Measurements from ENCODE around the gene DRAP1. TPM values are rescaled to one million over a fixed set of nuclear protein-coding genes. Genes with fewer than 3 reads are reported as not detected.

The DRAP1 gene
- total RNA-seq, 1 experiment from 2014 or later = 105 TPM

- Histone ChIP-seq H4K8ac (replicated peaks; ENCODE audit: insufficient read length, low read depth, low read length) (no peak overlapping the region), H2BK12ac (ENCODE audit: insufficient read length, low read depth, low read length) (no peak overlapping the region), H3K18ac (ENCODE audit: insufficient read length, low read depth, low read length) (no peak overlapping the region), H4K5ac (ENCODE audit: insufficient read length, low read depth, low read length) (no peak overlapping the region), H3K27me3 (ENCODE audit: insufficient read depth, low read length) (no peaks in the 10 kb centered on the region), H2BK120ac (ENCODE audit: low read depth, low read length, poor library complexity, severe bottlenecking) (no peak overlapping the region), H3K56ac (ENCODE audit: insufficient read length, low read depth, low read length) (no peak overlapping the region), H3K4ac (ENCODE audit: low read depth, low read length) (no peak overlapping the region), H3K14ac (ENCODE audit: insufficient read depth, low read length) (no peak overlapping the region), H3K79me1 (ENCODE audit: insufficient read depth, low read depth, low read length, poor library complexity, severe bottlenecking) (no peaks in the 10 kb centered on the region), H3K23me2 (ENCODE audit: insufficient read length, low read depth, low read length, poor library complexity, severe bottlenecking) (no peaks in the 10 kb centered on the region), H4K20me1 (ENCODE audit: control insufficient read depth, insufficient read depth, insufficient read length) (no peaks in the 10 kb centered on the region), H3K4me1 (ENCODE audit: insufficient read depth, low read length) (no peaks in the 10 kb centered on the region), H2BK15ac (ENCODE audit: low read depth, low read length) (no peak overlapping the region), H3K9me3 (ENCODE audit: control insufficient read depth, low read depth, low read length) (no peaks in the 10 kb centered on the region), H2AFZ (ENCODE audit: low read length) (no peak overlapping the region), H4K91ac (ENCODE audit: insufficient read length, low read depth, low read length) (no peak overlapping the region), H3K27ac (ENCODE audit: insufficient read length, low read depth, low read length) (no peak overlapping the region), H3K79me2 (ENCODE audit: insufficient read depth, low read length) (no peaks in the 10 kb centered on the region), H2AK5ac (ENCODE audit: insufficient read length, low read length) (no peak overlapping the region), H3T11ph (ENCODE audit: low read length) (no peak overlapping the region), H2BK5ac (ENCODE audit: insufficient read length, low read length) (no peak overlapping the region), H3K4me2 (ENCODE audit: insufficient read depth, insufficient read length, low read length) (no peak overlapping the region), H2BK20ac (ENCODE audit: low read depth, low read length, poor library complexity, severe bottlenecking) (no peak overlapping the region), H3K23ac (ENCODE audit: insufficient read length, low read depth, low read length) (no peak overlapping the region), H3K9ac (ENCODE audit: extremely low read depth, insufficient read length, low read length) (no peak overlapping the region)
- Mint-ChIP-seq H3K4me1 (peaks cover 23 to 31% of the 10 kb centered on the region in 2 experiments), H3K9me3 (no peaks in the 10 kb centered on the region), H3K36me3 (ENCODE audit: insufficient read depth in 1 of 3, low read depth in 3 of 3) (no peaks in the 10 kb centered on the region), H3K27me3 (ENCODE audit: low read depth) (peaks cover 2% of the 10 kb centered on the region; the same call in 1 of the 2 replicates), H3K27ac (no peak overlapping the region), H3K4me3 (no peak overlapping the region; a peak in 1 of 5 replicates)
- no peak for DNase-seq
- no peak for TF ChIP-seq CTCF (conservative IDR thresholded peaks at IDR 0.05)
- WGBS (ENCODE audit: extremely low coverage, insufficient read length, low lambda C conversion rate) = no CpG with 5 or more reads among the region's 4 CpGs
These were observed 14.8 kb downstream of the DRAP1 start for GRCh38 chr11:65934014-65934413.

All from H9 (cell line).